Lower lobe of right lung (tissue), 2 donors: ENCODE measurements around the gene CHST13. TPM values are rescaled to one million over a fixed set of nuclear protein-coding genes. Genes with fewer than 3 reads are reported as not detected.

ENCODE experiments used
- ATAC-seq, 2 donors: fragments of 200-7000 bp; cut with Tn5 transposase; one replicate each; pipeline ENCODE4 v1.9.1; 2020 to 2022; ENCODE audit warnings: mild to moderate bottlenecking in 2 of 2, moderate library complexity in 2 of 2
- DNase-seq: peaks from one replicate; pipeline ENCODE4 v3.0.0-alpha.2; 2020
- H3K27ac ChIP-seq: fragments of 200-600 bp; one replicate; pipeline ENCODE4 v1.8.0; 2022
- H3K27me3 ChIP-seq: fragments of 200-600 bp; one replicate; pipeline ENCODE4 v1.8.0; 2022; ENCODE audit warnings: low read depth
- H3K36me3 ChIP-seq: fragments of 200-600 bp; one replicate; pipeline ENCODE4 v1.8.0; 2022; ENCODE audit warnings: mild to moderate bottlenecking
- H3K4me1 ChIP-seq: fragments of 200-600 bp; one replicate; pipeline ENCODE4 v1.8.0; 2022
- H3K4me3 ChIP-seq: fragments of 200-600 bp; one replicate; pipeline ENCODE4 v1.8.0; 2022; ENCODE audit warnings: mild to moderate bottlenecking
- H3K9me3 ChIP-seq: fragments of 200-600 bp; one replicate; pipeline ENCODE4 v1.8.0; 2022
- intact Hi-C: fragments of 100-400 bp; cut with DNase I; formaldehyde crosslinking; loops from one replicate; pipeline ENCODE4 v1.11.0; 2022
- total RNA-seq: library from RNA; stranded (reverse); fragmentation: NEBNext Ultra II Directional; extraction: Animal tissue kit (Norgen Biotek cat#: 25700); gene quantifications from one replicate; pipeline ENCODE4 v1.2.1, GENCODE V29; 2021
- TF ChIP-seq, protein P1 (sequence below): fragments of 200-600 bp; IDR thresholded peaks from one replicate; pipeline ENCODE4 v1.8.0; 2022; ENCODE audit warnings: antibody characterized with exemption, mild to moderate bottlenecking
- donor health status: DM: no; HTN: yes; CAD: no; lungs with severe emphysema.

The CHST13 gene
- total RNA-seq, 1 donor from 2014 or later, result 1.5 TPM

DNA sequence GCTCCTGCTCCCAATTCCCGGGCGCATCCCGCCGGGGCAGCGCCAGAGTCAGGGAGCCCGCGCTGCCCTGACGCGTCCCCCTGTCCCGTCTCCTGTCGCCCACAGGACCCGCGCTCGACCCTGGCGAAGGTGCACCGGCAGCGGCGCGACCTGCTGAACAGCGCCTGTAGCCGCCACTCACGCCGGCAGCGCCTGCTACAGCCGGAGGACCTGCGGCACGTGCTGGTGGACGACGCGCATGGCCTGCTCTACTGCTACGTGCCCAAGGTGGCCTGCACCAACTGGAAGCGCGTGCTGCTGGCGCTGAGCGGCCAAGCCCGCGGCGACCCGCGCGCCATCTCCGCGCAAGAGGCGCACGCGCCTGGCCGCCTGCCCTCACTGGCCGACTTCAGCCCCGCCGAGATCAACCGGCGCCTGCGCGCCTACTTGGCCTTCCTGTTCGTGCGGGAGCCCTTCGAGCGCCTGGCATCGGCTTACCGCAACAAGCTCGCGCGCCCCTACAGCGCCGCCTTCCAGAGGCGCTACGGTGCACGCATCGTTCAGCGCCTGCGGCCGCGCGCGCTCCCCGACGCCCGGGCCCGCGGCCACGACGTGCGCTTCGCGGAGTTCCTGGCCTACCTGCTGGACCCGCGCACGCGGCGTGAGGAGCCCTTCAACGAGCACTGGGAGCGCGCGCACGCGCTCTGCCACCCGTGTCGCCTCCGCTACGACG is 17.8 kb downstream of the CHST13 start:
- intact Hi-C loops, result no loop called here
- no peaks in the 10 kb centered on the region for H3K9me3 ChIP-seq
- no peaks in the 10 kb centered on the region for H3K36me3 ChIP-seq
- no peak for ATAC-seq
- H3K4me1 ChIP-seq, result peaks cover 8% of the 10 kb centered on the region
- TF ChIP-seq, protein P1, sequence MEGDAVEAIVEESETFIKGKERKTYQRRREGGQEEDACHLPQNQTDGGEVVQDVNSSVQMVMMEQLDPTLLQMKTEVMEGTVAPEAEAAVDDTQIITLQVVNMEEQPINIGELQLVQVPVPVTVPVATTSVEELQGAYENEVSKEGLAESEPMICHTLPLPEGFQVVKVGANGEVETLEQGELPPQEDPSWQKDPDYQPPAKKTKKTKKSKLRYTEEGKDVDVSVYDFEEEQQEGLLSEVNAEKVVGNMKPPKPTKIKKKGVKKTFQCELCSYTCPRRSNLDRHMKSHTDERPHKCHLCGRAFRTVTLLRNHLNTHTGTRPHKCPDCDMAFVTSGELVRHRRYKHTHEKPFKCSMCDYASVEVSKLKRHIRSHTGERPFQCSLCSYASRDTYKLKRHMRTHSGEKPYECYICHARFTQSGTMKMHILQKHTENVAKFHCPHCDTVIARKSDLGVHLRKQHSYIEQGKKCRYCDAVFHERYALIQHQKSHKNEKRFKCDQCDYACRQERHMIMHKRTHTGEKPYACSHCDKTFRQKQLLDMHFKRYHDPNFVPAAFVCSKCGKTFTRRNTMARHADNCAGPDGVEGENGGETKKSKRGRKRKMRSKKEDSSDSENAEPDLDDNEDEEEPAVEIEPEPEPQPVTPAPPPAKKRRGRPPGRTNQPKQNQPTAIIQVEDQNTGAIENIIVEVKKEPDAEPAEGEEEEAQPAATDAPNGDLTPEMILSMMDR, result no peak
- no peak overlapping the region for H3K27ac ChIP-seq
- H3K27me3 ChIP-seq, result peaks cover 27% of the 10 kb centered on the region
- H3K4me3 ChIP-seq, result no peak overlapping the region
- DNase-seq, result peak; percentile 42

DNA sequence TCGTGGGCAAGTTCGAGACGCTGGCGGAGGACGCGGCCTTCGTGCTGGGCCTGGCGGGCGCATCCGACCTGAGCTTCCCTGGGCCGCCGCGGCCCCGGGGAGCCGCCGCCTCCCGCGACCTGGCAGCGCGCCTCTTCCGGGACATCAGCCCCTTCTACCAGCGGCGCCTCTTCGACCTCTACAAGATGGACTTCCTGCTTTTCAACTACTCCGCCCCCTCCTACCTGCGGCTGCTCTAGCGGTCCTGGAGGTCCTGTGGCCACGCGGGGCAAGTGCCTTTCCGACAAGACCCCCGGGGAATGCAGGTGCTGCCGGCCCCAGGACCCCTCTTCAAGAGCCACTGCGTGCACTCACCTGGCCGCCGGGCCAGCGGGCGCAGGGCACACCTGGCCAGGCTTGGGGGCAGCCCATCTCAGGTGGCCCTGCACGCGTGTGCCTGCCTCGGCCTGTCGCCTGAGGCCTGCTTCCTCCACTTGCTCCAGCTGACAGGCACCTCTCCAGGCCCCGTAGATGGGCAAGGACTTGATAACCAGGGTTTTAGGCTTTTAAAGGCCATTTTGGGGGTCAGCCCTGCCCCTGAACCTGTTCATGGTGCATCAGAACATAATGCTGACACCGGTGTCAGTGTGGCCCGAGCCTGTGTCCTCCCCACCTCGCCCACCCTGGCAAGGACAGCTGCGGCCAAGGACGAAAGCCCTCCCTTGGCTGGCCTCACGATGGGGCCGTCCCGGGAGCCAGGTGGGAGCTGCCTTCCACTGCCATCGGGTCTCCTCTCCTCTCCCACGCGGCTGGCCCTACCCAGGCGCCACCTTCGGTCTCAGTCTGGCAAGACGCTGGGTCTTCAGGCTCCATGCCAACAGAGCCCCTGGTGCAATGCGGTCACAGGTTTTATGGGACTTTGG is 18.6 kb downstream of the CHST13 start:
- Histone ChIP-seq H3K36me3 (no peaks in the 10 kb centered on the region), H3K4me3 (no peak overlapping the region), H3K27ac (no peak overlapping the region), H3K9me3 (no peaks in the 10 kb centered on the region), H3K4me1 (peaks cover 8% of the 10 kb centered on the region), H3K27me3 (peaks cover 27% of the 10 kb centered on the region)
- ATAC-seq (no peak), DNase-seq (peak; percentile 38)
- TF ChIP-seq, protein P1, result no peak
- intact Hi-C loops, result no loop called here

DNA sequence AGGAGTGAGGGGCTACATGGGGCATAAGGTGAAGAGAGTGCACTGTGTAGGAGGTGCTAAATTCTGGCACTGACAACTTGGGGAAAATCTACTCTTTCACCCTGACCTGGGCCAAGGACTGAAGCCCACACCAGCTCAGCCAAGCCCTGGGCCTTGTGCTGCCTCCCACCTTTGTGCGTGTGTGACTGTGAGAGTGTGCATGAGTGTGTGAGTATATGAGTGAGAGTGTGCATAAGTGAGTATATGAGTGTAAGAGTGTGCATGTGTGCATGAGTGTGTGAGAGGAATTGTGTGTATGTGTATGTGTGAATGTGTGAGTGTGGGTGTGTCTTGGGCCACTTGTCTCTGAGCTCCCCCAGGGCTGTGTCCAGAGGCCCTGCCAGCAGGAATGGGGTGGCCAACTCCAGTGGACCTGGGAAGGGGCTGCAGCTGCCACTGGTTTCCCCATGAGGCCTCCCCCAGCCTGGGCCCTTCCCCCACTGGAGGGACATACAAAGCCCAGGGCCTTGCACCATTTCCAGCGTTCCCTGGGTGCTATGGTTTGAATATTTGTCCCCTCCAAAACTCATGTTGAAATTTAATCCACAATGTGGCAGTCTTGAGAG is 19.6 kb downstream of the CHST13 start:
- DNase-seq, result peak; percentile 39
- TF ChIP-seq, protein P1, result no peak
- H3K36me3 ChIP-seq, result no peaks in the 10 kb centered on the region

DNA sequence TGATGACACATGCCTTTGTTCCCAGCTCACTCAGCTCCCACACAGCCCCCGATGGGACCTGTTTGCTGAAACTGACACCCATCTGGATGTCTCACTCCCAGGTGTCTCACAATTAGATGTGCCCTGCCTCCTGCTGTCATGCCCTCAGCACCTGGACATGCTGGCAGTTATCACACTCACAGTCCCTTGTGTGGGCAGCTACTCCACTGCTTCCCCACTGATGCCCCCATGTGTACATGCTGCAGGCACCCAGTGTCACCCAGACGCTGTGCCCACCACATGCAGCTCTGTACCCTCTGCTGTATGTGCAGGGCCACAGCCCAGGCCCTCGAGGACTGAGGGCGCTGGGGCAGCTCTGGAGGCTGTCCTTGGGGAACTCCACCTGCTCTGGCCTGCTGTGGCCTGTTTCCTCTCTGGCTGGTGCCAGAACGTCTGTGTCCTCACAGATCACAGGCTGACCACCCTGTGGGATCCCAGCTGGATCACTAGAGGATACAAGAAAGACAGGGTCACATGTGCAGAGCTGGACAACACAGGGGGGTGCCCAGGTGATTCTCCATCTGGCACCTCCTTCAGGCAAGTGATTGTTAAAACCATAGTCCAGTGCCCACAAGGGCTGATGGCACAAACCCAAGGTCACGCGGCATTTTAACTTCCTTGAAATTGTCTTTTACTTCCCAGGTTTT is 20.8 kb downstream of the CHST13 start:
- ATAC-seq (no peak), DNase-seq (peak; percentile 28)
- TF ChIP-seq, protein P1, result no peak
- peaks cover 23% of the 10 kb centered on the region for H3K27me3 ChIP-seq
- H3K27ac ChIP-seq, result no peak overlapping the region
- H3K9me3 ChIP-seq, result no peaks in the 10 kb centered on the region
- H3K4me3 ChIP-seq, result no peak overlapping the region
- peaks cover 8% of the 10 kb centered on the region for H3K4me1 ChIP-seq
- no peaks in the 10 kb centered on the region for H3K36me3 ChIP-seq
- intact Hi-C loops, result no loop called here

More for the DNA sequence above, 19.6 kb downstream of the CHST13 start:
- no peak overlapping the region for H3K4me3 ChIP-seq
- intact Hi-C loops, result no loop called here
- ATAC-seq, result no peak
- H3K4me1 ChIP-seq, result peaks cover 8% of the 10 kb centered on the region
- H3K27ac ChIP-seq, result no peak overlapping the region
- no peaks in the 10 kb centered on the region for H3K9me3 ChIP-seq
- peaks cover 23% of the 10 kb centered on the region for H3K27me3 ChIP-seq

DNA sequence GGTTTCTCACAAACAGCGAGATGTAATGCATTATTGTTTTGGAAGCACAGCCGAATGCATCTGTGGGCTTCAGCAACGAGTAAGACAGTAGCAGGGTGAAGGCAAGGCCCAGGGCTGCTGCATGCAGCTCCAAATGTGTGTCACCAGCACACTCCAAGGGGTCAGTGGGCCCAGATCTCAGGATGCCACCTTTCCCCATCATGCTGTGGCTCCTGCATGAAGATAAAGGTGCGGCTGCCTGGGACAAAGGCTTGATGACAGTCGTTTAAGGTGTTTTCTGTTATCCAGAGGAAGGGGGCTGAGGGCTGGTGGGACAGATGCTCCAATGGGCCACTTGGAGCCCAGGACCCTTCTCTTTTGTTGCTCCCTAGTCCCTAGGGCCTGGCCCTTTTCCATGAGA is 21.6 kb downstream of the CHST13 start:
- Histone ChIP-seq H3K36me3 (no peaks in the 10 kb centered on the region), H3K4me1 (peaks cover 5% of the 10 kb centered on the region), H3K4me3 (no peak overlapping the region), H3K9me3 (no peaks in the 10 kb centered on the region), H3K27me3 (peaks cover 23% of the 10 kb centered on the region), H3K27ac (no peak overlapping the region)
- intact Hi-C loops, result no loop called here
- DNase-seq, result peak; percentile 16
- ATAC-seq, result no peak
- TF ChIP-seq, protein P1, result no peak
